LNCAP (cell line): ENCODE data around the gene TTC23L.

Experiments
- CTCF ChIP-seq: fragments of 450-650 bp; IDR thresholded peaks from 2 replicates; pipeline ENCODE4 v1.5.1; 2017; ENCODE audit warnings: mild to moderate bottlenecking

Gene TTC23L

GRCh38 chr5:34886392-34887119 lies 47.6 kb downstream of the TTC23L start:
- no peak for TF ChIP-seq CTCF

GRCh38 chr5:34889394-34889793 lies 50.4 kb downstream of the TTC23L start:
- no peak for TF ChIP-seq CTCF

- TF ChIP-seq CTCF = no peak
Observed at GRCh38 chr5:34891981-34892380, 53.0 kb downstream of the TTC23L start.

GRCh38 chr5:34892414-34892813 lies 53.5 kb downstream of the TTC23L start:
- no peak for TF ChIP-seq CTCF

GRCh38 chr5:34894716-34895115 lies 55.8 kb downstream of the TTC23L start:
- TF ChIP-seq CTCF = no peak

GRCh38 chr5:34895641-34896419 lies 56.9 kb downstream of the TTC23L start:
- TF ChIP-seq CTCF = no peak

GRCh38 chr5:34897646-34898045 lies 58.7 kb downstream of the TTC23L start:
- no peak for TF ChIP-seq CTCF
